GM12878 (cell line): ENCODE data around the gene KDM6A. TPM values are rescaled to one million over a fixed set of nuclear protein-coding genes. Genes with fewer than 3 reads are reported as not detected.
"Not testable (repeated sequence)": the region's sequence is repeated elsewhere in the genome, so short reads cannot be mapped to it uniquely, and the experiment has no call there.

Source experiments
- ATAC-seq: fragments of 200-7000 bp; cut with Tn5 transposase; 3 replicates; pipeline ENCODE4 v1.9.1; 2020; ENCODE audit warnings: mild to moderate bottlenecking, moderate library complexity
- BruUV-seq: library from RNA; stranded (reverse); fragments of 400-500 nt; replicated peaks from 2 replicates; lab custom pipeline; 2021; lab: Mats Ljungman, UMichigan
- CTCF ChIA-PET: fragments of 300-600 bp; sonication (Branson Sonifier 250); formaldehyde crosslinking; extraction: SDS; loops from one replicate; lab custom pipeline; 2021; ENCODE audit warnings: inconsistent platforms; lab: Yijun Ruan, JAX
- POLR2A ChIA-PET: fragments of 350-600 bp; formaldehyde crosslinking; extraction: SDS; loops from one replicate; lab custom pipeline; 2021; ENCODE audit warnings: inconsistent platforms; lab: Charles Lee
- RAD21 ChIA-PET: fragments of 300-600 bp; sonication (Branson Sonifier 250); formaldehyde crosslinking; loops from one replicate; lab custom pipeline; 2023; ENCODE audit warnings: antibody characterized with exemption; ENCODE audit not compliant: unreplicated experiment; lab: Charles Lee
- SMC1A ChIA-PET: fragments of 300-600 bp; sonication (Branson Sonifier 250); formaldehyde crosslinking; loops from one replicate; lab custom pipeline; 2023; ENCODE audit not compliant: unreplicated experiment, uncharacterized antibody; lab: Charles Lee
- DNase-seq: peaks from one replicate; pipeline ENCODE4 v3.0.0-alpha.2; 2011; ENCODE audit warnings: low read depth, low spot score
- FAIRE-seq: peaks from 3 replicates; lab custom pipeline; 2011; peaks lifted over from hg19 to GRCh38; lab: Jason Lieb, UNC
- H2AFZ ChIP-seq: 2 replicates; pipeline ENCODE4 v1.6.0; 2011; ENCODE audit warnings: low read depth, low read length, control low read depth; ENCODE audit not compliant: control insufficient read depth
- H3K27ac ChIP-seq: 2 replicates; pipeline ENCODE4 v1.5.1; 2011; ENCODE audit warnings: control low read depth; ENCODE audit not compliant: control insufficient read depth, insufficient read depth
- H3K27me3 ChIP-seq, 2 experiments: replicated peaks in 1 of 2; 2 replicates each; pipeline versions ENCODE4 v1.6.0 to v1.6.1; 2011; ENCODE audit warnings: low read length in 1 of 2; ENCODE audit not compliant: control insufficient read depth in 2 of 2, insufficient read depth in 2 of 2
- H3K36me3 ChIP-seq, 2 experiments: 2 replicates each; pipeline ENCODE4 v1.5.1; 2011; ENCODE audit warnings: low read length in 1 of 2; ENCODE audit not compliant: control insufficient read depth in 2 of 2, insufficient read depth in 2 of 2
- H3K4me1 ChIP-seq: 2 replicates; pipeline ENCODE4 v1.6.1; 2011; ENCODE audit warnings: mild to moderate bottlenecking, low read length, moderate library complexity, mixed read lengths; ENCODE audit not compliant: control insufficient read depth, insufficient read depth
- H3K4me2 ChIP-seq: 2 replicates; pipeline ENCODE4 v1.6.0; 2011; ENCODE audit warnings: control low read depth; ENCODE audit not compliant: control insufficient read depth, insufficient read depth
- H3K4me3 ChIP-seq: fragments of 200-600 bp; sonication (generic); 2 replicates; pipeline ENCODE4 v1.5.1; 2016
- H3K79me2 ChIP-seq: 2 replicates; pipeline ENCODE4 v1.6.0; 2011; ENCODE audit warnings: low read length; ENCODE audit not compliant: control insufficient read depth, insufficient read depth
- H3K9ac ChIP-seq: 2 replicates; pipeline ENCODE4 v1.8.0; 2011; ENCODE audit warnings: low read length, control low read depth, mixed read lengths; ENCODE audit not compliant: control insufficient read depth, insufficient read depth
- H3K9me3 ChIP-seq: replicated peaks from 3 replicates; pipeline ENCODE4 v1.5.1; 2011; ENCODE audit warnings: mild to moderate bottlenecking, low read length; ENCODE audit not compliant: control insufficient read depth, insufficient read depth
- H4K20me1 ChIP-seq: 2 replicates; pipeline ENCODE4 v1.6.0; 2011; ENCODE audit not compliant: control insufficient read depth, insufficient read depth
- ASH2L ChIP-seq: fragments of 300-600, 200-600 bp; sonication (generic); IDR thresholded peaks from 2 replicates; pipeline ENCODE4 v1.6.1; 2017; ENCODE audit warnings: low read depth, mild to moderate bottlenecking, borderline replicate concordance
- ATF7 ChIP-seq: fragments of 450-650 bp; IDR thresholded peaks from 2 replicates; pipeline ENCODE4 v1.6.1; 2016; ENCODE audit warnings: low read depth, mild to moderate bottlenecking
- BRCA1 ChIP-seq: IDR thresholded peaks from 2 replicates; pipeline ENCODE4 v1.6.1; 2011; ENCODE audit warnings: low read depth, low read length, improper control_type of control experiment
- CREB1 ChIP-seq: IDR thresholded peaks from 2 replicates; pipeline ENCODE4 v1.6.1; 2012; ENCODE audit warnings: low read depth, mild to moderate bottlenecking, inconsistent platforms
- ESRRA ChIP-seq: IDR thresholded peaks from 2 replicates; pipeline ENCODE4 v1.6.1; 2012; ENCODE audit warnings: mild to moderate bottlenecking, low read length, improper control_type of control experiment
- HCFC1 ChIP-seq: fragments of 150-350 bp; IDR thresholded peaks from 2 replicates; pipeline ENCODE4 v1.6.1; 2014; ENCODE audit warnings: low read length
- NBN ChIP-seq: fragments of 450-650 bp; IDR thresholded peaks from 2 replicates; pipeline ENCODE4 v1.6.1; 2016
- NFIC ChIP-seq: IDR thresholded peaks from 2 replicates; pipeline ENCODE4 v1.6.1; 2012; ENCODE audit warnings: low read depth, mild to moderate bottlenecking, inconsistent platforms, low read length, moderate library complexity
- TCF3 ChIP-seq: IDR thresholded peaks from 2 replicates; pipeline ENCODE4 v1.6.1; 2012; ENCODE audit warnings: low read depth, mild to moderate bottlenecking, low read length, borderline replicate concordance; ENCODE audit not compliant: insufficient read depth
- WRNIP1 ChIP-seq: IDR thresholded peaks from 2 replicates; pipeline ENCODE4 v1.6.1; 2011; ENCODE audit warnings: low read depth, low read length, improper control_type of control experiment, borderline replicate concordance
- YY1 ChIP-seq: IDR thresholded peaks from 2 replicates; pipeline ENCODE4 v1.6.1; 2011; ENCODE audit warnings: low read depth, mild to moderate bottlenecking, low read length
- ZNF24 ChIP-seq: fragments of 450-650 bp; IDR thresholded peaks from 2 replicates; pipeline ENCODE4 v1.6.1; 2017; ENCODE audit warnings: antibody characterized with exemption, mild to moderate bottlenecking
- WGBS: methylation state at CpG from one replicate; pipeline ENCODE4 v1.1.6; 2016; ENCODE audit warnings: low lambda C conversion rate; ENCODE audit not compliant: insufficient replicate concordance, insufficient coverage; ENCODE audit errors: missing lambda C conversion rate; 5-methylcytosine and 5-hydroxymethylcytosine counted together
- in situ Hi-C: fragments of 300-500 bp; cut with MboI; formaldehyde crosslinking; loops from 9 replicates; pipeline ENCODE4 v1.14.3; 2018; ENCODE audit warnings: mixed read lengths
- intact Hi-C: fragments of 100-400 bp; cut with micrococcal nuclease; formaldehyde crosslinking; loops from one replicate; pipeline ENCODE4 v1.14.2; 2022; ENCODE audit not compliant: unreplicated experiment
- polyA plus RNA-seq, 11 experiments: library from polyadenylated mRNA; depleted of rRNA in 4 of 11; unstranded in 6 of 11; stranded (reverse) in 5 of 11; fragments of >200 nt; fragmentation: Nextera tagmentation in 4 of 11; fragmentation: Illumina TruSeq in 1 of 11; extraction: Ambion mirVana in 4 of 11; extraction: Trizol in 1 of 11; gene quantifications; 1 replicate in 1 of 11; 2 replicates in 10 of 11; pipeline versions ENCODE4 v1.2.1 to v1.2.3, GENCODE V29; 2011 to 2016; ENCODE audit warnings: inconsistent platforms in 2 of 11, missing spikeins in 2 of 11, low read depth in 1 of 11
- total RNA-seq, 4 experiments: library from RNA; depleted of rRNA in 3 of 4; stranded (reverse); fragments of >200 nt in 3 of 4; fragmentation: Illumina TruSeq in 1 of 4; extraction: Trizol in 1 of 4; gene quantifications; 2 replicates each; pipeline versions ENCODE4 v1.2.1 to v1.2.3, GENCODE V29; 2013 to 2021
- TF ChIP-seq, protein P1 (sequence below): IDR thresholded peaks from 2 replicates; pipeline ENCODE4 v1.6.1; 2012; ENCODE audit warnings: mild to moderate bottlenecking, low read depth, low read length
- TF ChIP-seq, protein P2 (sequence below): IDR thresholded peaks from 2 replicates; pipeline ENCODE4 v1.6.1; 2012; ENCODE audit warnings: low read depth, low read length, improper control_type of control experiment

The KDM6A gene
- total and polyA plus RNA-seq, 10 of the 15 experiments (the other 5 are each of a cell fraction or from before 2014, with no cell fraction given): 7.9 to 29.0 (median 20.4) TPM

DNA sequence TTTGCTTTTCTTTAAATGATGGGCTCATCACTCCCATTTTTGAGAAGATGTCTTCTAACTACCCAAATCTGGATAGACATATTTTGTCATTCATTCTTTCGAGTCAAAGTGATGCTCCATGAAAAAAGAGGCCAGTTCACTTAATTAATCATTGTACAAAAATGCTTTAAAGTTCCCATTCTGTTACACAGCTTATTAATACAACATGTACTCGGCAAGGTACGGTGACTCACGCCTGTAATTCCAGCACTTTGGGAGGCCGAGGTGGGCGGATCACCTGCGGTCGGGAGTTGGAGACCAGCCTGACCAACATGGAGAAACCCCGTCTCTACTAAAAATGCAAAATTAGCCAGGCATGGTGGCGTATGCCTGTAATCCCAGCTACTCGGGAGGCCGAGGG, 67.6 kb downstream of the KDM6A start:
- ATAC-seq, H3K4me1 ChIP-seq, intact Hi-C loops, FAIRE-seq, H3K27me3 ChIP-seq, H3K27ac ChIP-seq, H3K9ac ChIP-seq, BruUV-seq, in situ Hi-C loops, CTCF ChIA-PET, RAD21 ChIA-PET, H4K20me1 ChIP-seq, H3K4me3 ChIP-seq, H3K9me3 ChIP-seq, H3K4me2 ChIP-seq, H3K36me3 ChIP-seq, H2AFZ ChIP-seq, POLR2A ChIA-PET, DNase-seq: not testable (repeated sequence)
- SMC1A ChIA-PET: interaction anchor here (1.3 kb wide), 1 partner anchor 10 kb away, joined by 3 read pairs; no protein-coding TSS in a partner anchor
- WGBS: 98% methylated on average over 12 of the region's 12 CpGs
- H3K79me2 ChIP-seq: peaks cover 43% of the 10 kb centered on the region

DNA sequence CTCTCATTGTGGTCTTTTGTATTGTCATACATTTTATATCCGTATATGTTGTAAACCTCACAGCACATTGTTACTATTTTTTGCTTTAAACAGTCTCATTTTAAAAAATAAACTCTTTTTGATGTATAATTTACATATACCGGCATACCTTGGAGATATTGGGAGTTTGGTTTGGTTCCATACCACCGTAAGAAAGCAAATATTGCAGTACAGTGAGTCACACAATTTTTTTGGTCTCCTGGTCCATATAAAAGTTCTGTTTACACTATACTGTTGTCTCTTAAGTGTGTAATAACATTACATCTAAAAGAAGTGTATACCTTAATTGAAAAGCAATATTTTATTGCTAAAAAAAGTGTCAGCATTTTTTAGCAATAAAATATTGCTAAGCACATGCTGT, 70.0 kb downstream of the KDM6A start:
- Histone ChIP-seq H3K4me3 (no peak overlapping the region), H3K36me3 (no peaks in the 10 kb centered on the region), H3K4me1 (no peaks in the 10 kb centered on the region)
- intact Hi-C loops: no loop called here
- no peak for ATAC-seq
- RAD21 ChIA-PET: no interaction called here
- SMC1A ChIA-PET: no interaction called here
- no peak for TF ChIP-seq CREB1
- TF ChIP-seq YY1: no peak
- no peak for TF ChIP-seq ASH2L
- TF ChIP-seq, protein P1, sequence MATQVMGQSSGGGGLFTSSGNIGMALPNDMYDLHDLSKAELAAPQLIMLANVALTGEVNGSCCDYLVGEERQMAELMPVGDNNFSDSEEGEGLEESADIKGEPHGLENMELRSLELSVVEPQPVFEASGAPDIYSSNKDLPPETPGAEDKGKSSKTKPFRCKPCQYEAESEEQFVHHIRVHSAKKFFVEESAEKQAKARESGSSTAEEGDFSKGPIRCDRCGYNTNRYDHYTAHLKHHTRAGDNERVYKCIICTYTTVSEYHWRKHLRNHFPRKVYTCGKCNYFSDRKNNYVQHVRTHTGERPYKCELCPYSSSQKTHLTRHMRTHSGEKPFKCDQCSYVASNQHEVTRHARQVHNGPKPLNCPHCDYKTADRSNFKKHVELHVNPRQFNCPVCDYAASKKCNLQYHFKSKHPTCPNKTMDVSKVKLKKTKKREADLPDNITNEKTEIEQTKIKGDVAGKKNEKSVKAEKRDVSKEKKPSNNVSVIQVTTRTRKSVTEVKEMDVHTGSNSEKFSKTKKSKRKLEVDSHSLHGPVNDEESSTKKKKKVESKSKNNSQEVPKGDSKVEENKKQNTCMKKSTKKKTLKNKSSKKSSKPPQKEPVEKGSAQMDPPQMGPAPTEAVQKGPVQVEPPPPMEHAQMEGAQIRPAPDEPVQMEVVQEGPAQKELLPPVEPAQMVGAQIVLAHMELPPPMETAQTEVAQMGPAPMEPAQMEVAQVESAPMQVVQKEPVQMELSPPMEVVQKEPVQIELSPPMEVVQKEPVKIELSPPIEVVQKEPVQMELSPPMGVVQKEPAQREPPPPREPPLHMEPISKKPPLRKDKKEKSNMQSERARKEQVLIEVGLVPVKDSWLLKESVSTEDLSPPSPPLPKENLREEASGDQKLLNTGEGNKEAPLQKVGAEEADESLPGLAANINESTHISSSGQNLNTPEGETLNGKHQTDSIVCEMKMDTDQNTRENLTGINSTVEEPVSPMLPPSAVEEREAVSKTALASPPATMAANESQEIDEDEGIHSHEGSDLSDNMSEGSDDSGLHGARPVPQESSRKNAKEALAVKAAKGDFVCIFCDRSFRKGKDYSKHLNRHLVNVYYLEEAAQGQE: no peak
- no peak for TF ChIP-seq ATF7
- TF ChIP-seq TCF3: no peak
- no peak for TF ChIP-seq HCFC1
- TF ChIP-seq ESRRA: no peak
- TF ChIP-seq, protein P2, sequence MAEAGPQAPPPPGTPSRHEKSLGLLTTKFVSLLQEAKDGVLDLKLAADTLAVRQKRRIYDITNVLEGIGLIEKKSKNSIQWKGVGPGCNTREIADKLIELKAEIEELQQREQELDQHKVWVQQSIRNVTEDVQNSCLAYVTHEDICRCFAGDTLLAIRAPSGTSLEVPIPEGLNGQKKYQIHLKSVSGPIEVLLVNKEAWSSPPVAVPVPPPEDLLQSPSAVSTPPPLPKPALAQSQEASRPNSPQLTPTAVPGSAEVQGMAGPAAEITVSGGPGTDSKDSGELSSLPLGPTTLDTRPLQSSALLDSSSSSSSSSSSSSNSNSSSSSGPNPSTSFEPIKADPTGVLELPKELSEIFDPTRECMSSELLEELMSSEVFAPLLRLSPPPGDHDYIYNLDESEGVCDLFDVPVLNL: no peak
- TF ChIP-seq ZNF24: no peak
- TF ChIP-seq NBN: no peak
- no peak for TF ChIP-seq NFIC
- TF ChIP-seq BRCA1: no peak
- TF ChIP-seq WRNIP1: no peak
- TF ChIP-seq, all 136 proteins: peak for 0
- Histone ChIP-seq H3K9ac (no peak overlapping the region), H3K9me3 (peaks cover 17% of the 10 kb centered on the region; the same call in 2 of the 3 replicates), H2AFZ (no peak overlapping the region), H4K20me1 (no peaks in the 10 kb centered on the region), H3K27ac (no peak overlapping the region), H3K4me2 (no peak overlapping the region), H3K79me2 (peaks cover 36% of the 10 kb centered on the region), H3K27me3 (no peaks in the 10 kb centered on the region)
- BruUV-seq: no TSS peak
- ChIA-PET CTCF (no interaction called here), POLR2A (no interaction called here)
- DNase-seq: no peak
- 72% methylated on average over 3 of the region's 3 CpGs for WGBS
- no peak for FAIRE-seq
- in situ Hi-C loops: no loop called here
